ENCODE results near the gene IGFBP3. TPM values are rescaled to one million over a fixed set of nuclear protein-coding genes. Genes with fewer than 3 reads are reported as not detected.

IGFBP3 gene
- total and polyA plus RNA-seq, 2 of the 13 experiments (the other 11 are each of a cell fraction or from before 2014, with no cell fraction given), result 57.5 TPM; not detected in 1

DNA sequence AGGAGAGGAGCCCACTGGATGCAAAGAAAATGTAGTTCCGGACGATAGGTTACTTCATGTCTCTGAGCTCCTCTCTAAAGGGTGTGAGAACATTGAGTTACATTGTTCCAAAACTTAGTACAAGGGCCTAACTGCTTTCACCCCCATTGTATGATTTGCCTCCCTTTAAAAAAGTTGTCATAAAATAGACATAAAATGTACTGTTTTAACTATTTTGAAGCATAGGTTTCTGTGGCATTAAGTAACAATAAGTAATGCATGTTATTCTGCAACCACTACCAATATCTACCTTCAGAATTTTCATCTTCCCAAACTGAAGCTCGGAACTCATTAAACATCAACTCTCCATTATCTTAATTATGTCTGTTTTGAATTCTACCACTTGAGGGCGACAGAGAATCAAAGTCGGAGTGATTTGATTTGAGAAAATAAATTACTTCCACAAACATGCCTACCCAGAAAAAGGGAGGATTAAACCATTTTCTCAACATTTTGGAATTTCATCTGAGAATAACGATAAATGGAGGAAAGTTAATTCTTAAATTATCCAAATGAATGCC is 30.1 kb downstream of the IGFBP3 start (continued):
- TF ChIP-seq EHMT2 (IDR thresholded peaks at IDR 0.05; ENCODE audit: borderline replicate concordance, low read depth, low read length) (no peak), SP2 (CRISPR knock-in tag; IDR thresholded peaks at IDR 0.05) (no peak), POLR2A (IDR thresholded peaks at IDR 0.05; ENCODE audit: insufficient read depth in 1 of 2, low read depth in 2 of 2, low read length in 2 of 2) (peak in 1 of 2 experiments; percentile 28; a peak in 1 of 4 replicates), ZNF354B (CRISPR knock-in tag; IDR thresholded peaks at IDR 0.05) (no peak), ZNF614 (CRISPR knock-in tag; IDR thresholded peaks at IDR 0.05; ENCODE audit: borderline replicate concordance) (no peak), ATAD3A (CRISPR knock-in tag; IDR thresholded peaks at IDR 0.05) (no peak), POLR2AphosphoS2 (IDR thresholded peaks at IDR 0.05; ENCODE audit: low read depth, low read length) (0 out of 2 replicates have a peak, but pooled peaks have one; percentile 11), RBM39 (IDR thresholded peaks at IDR 0.05; ENCODE audit: low read depth, low read length, poor library complexity, severe bottlenecking) (no peak), HDAC2 (CRISPR knock-in tag; IDR thresholded peaks at IDR 0.05) (no peak), ZFP36 (IDR thresholded peaks at IDR 0.05; ENCODE audit: borderline replicate concordance, low read depth, low read length, partially characterized antibody) (no peak), FOXP1 (IDR thresholded peaks at IDR 0.05) (no peak), FOXP1 (CRISPR knock-in tag; IDR thresholded peaks at IDR 0.05) (no peak), ZNF143 (CRISPR knock-in tag; IDR thresholded peaks at IDR 0.05) (no peak)
- TF ChIP-seq, protein P1, sequence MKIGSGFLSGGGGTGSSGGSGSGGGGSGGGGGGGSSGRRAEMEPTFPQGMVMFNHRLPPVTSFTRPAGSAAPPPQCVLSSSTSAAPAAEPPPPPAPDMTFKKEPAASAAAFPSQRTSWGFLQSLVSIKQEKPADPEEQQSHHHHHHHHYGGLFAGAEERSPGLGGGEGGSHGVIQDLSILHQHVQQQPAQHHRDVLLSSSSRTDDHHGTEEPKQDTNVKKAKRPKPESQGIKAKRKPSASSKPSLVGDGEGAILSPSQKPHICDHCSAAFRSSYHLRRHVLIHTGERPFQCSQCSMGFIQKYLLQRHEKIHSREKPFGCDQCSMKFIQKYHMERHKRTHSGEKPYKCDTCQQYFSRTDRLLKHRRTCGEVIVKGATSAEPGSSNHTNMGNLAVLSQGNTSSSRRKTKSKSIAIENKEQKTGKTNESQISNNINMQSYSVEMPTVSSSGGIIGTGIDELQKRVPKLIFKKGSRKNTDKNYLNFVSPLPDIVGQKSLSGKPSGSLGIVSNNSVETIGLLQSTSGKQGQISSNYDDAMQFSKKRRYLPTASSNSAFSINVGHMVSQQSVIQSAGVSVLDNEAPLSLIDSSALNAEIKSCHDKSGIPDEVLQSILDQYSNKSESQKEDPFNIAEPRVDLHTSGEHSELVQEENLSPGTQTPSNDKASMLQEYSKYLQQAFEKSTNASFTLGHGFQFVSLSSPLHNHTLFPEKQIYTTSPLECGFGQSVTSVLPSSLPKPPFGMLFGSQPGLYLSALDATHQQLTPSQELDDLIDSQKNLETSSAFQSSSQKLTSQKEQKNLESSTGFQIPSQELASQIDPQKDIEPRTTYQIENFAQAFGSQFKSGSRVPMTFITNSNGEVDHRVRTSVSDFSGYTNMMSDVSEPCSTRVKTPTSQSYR (CRISPR knock-in tag; IDR thresholded peaks at IDR 0.05; ENCODE audit: borderline replicate concordance), result no peak
- TF ChIP-seq, protein P2, sequence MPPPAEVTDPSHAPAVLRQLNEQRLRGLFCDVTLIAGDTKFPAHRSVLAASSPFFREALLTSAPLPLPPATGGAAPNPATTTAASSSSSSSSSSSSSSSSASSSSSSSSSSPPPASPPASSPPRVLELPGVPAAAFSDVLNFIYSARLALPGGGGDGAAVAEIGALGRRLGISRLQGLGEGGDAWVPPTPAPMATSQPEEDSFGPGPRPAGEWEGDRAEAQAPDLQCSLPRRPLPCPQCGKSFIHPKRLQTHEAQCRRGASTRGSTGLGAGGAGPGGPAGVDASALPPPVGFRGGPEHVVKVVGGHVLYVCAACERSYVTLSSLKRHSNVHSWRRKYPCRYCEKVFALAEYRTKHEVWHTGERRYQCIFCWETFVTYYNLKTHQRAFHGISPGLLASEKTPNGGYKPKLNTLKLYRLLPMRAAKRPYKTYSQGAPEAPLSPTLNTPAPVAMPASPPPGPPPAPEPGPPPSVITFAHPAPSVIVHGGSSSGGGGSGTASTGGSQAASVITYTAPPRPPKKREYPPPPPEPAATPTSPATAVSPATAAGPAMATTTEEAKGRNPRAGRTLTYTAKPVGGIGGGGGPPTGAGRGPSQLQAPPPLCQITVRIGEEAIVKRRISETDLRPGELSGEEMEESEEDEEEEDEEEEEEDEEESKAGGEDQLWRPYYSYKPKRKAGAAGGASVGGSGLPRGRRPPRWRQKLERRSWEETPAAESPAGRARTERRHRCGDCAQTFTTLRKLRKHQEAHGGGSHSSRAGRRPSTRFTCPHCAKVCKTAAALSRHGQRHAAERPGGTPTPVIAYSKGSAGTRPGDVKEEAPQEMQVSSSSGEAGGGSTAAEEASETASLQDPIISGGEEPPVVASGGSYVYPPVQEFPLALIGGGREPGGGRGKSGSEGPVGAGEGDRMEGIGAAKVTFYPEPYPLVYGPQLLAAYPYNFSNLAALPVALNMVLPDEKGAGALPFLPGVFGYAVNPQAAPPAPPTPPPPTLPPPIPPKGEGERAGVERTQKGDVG (CRISPR knock-in tag; IDR thresholded peaks at IDR 0.05; ENCODE audit: borderline replicate concordance), result no peak
- TF ChIP-seq, protein P3, sequence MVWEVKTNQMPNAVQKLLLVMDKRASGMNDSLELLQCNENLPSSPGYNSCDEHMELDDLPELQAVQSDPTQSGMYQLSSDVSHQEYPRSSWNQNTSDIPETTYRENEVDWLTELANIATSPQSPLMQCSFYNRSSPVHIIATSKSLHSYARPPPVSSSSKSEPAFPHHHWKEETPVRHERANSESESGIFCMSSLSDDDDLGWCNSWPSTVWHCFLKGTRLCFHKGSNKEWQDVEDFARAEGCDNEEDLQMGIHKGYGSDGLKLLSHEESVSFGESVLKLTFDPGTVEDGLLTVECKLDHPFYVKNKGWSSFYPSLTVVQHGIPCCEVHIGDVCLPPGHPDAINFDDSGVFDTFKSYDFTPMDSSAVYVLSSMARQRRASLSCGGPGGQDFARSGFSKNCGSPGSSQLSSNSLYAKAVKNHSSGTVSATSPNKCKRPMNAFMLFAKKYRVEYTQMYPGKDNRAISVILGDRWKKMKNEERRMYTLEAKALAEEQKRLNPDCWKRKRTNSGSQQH (CRISPR knock-in tag; IDR thresholded peaks at IDR 0.05; ENCODE audit: low read depth), result no peak

Measured in HepG2 (cell line).